Measurements from ENCODE around the gene NKD1.

GRCh38 chr16:50673496-50674275, 125.5 kb downstream of the NKD1 start:
- TF ChIP-seq CTCF (IDR thresholded peaks at IDR 0.05), result no peak
- no peak for TF ChIP-seq EZH2 (IDR thresholded peaks at IDR 0.05; ENCODE audit: borderline replicate concordance, insufficient read depth, low read depth, low read length, poor library complexity, severe bottlenecking)
